ENCODE data around the gene ABCE1. TPM values are rescaled to one million over a fixed set of nuclear protein-coding genes. Genes with fewer than 3 reads are reported as not detected.

The ABCE1 gene
- total and polyA plus RNA-seq, 2 donors (not counting 3 experiments of a cell fraction or from before 2014, with no cell fraction given): 38.4 to 114 TPM

- Histone ChIP-seq H2AFZ (ENCODE audit: low read depth, low read length) (no peak overlapping the region), H3K36me3 (ENCODE audit: control insufficient read depth in 2 of 2, extremely low read depth in 1 of 2, insufficient read depth in 2 of 2, low read length in 2 of 2) (peaks cover 13 to 28% of the 10 kb centered on the region in 2 experiments), H3K27me3 (ENCODE audit: control insufficient read depth in 2 of 2, insufficient read depth in 2 of 2, low read length in 2 of 2) (no peaks in the 10 kb centered on the region), H3K4me2 (ENCODE audit: insufficient read depth, low read length) (no peak overlapping the region), H3K4me1 (ENCODE audit: control insufficient read depth, extremely low read depth, insufficient read depth, low read length) (peaks cover 10% of the 10 kb centered on the region), H3K79me2 (ENCODE audit: control insufficient read depth, insufficient read depth, low read length) (peaks cover 8% of the 10 kb centered on the region), H3K27ac (ENCODE audit: insufficient read depth, low read depth, low read length) (no peak overlapping the region), H3K9me1 (replicated peaks; ENCODE audit: control insufficient read depth, extremely low read depth, insufficient read depth, low read length) (no peaks in the 10 kb centered on the region), H4K20me1 (replicated peaks; ENCODE audit: control insufficient read depth, extremely low read depth, insufficient read depth, low read length) (peaks cover 2% of the 10 kb centered on the region), H3K4me3 (replicated peaks in 1 of 3; ENCODE audit: insufficient read depth in 1 of 3, low read depth in 1 of 3, low read length in 3 of 3) (no peak overlapping the region), H3K9me3 (replicated peaks; ENCODE audit: control insufficient read depth, insufficient read depth, low read length) (no peaks in the 10 kb centered on the region), H3K9ac (replicated peaks; ENCODE audit: extremely low read depth, insufficient read depth, low read length) (no peak overlapping the region)
- no peak for DNase-seq (ENCODE audit: low read depth, low spot score)
- POLR2A ChIA-PET: no interaction called here
- intact Hi-C loops (cut with micrococcal nuclease): no loop called here
- dilution Hi-C loops (cut with MboI; ENCODE audit: extremely low pct_ligation_motif_present, low sequenced_read_pairs): no loop called here
- FAIRE-seq: no peak
- CTCF ChIA-PET: interaction anchor here (1.0 to 1.4 kb wide), 3 partner anchors 25 to 468 kb away, joined by 3 read pairs; no protein-coding TSS in a partner anchor
- no TSS peak for BruUV-seq (replicated peaks)
- no peak for TF ChIP-seq CTCF (IDR thresholded peaks at IDR 0.05; ENCODE audit: extremely low read depth in 1 of 2, insufficient read depth in 1 of 2, low read depth in 1 of 2, low read length in 2 of 2)
- TF ChIP-seq FOS (IDR thresholded peaks at IDR 0.05; ENCODE audit: borderline replicate concordance, insufficient read depth, low read length): no peak
- no peak for TF ChIP-seq GATA2 (IDR thresholded peaks at IDR 0.05; ENCODE audit: insufficient read depth, insufficient read length, low read depth, low read length)
- no peak for TF ChIP-seq JUN (IDR thresholded peaks at IDR 0.05; ENCODE audit: borderline replicate concordance, insufficient read depth, insufficient read length, low read depth)
Measured at GRCh38 chr4:145148980-145149379, 50.9 kb downstream of the ABCE1 start.
